HG03558 (cell line): Measurements from ENCODE around the gene UAP1L1.
"Not testable (repeated sequence)": the region's sequence is repeated elsewhere in the genome, so short reads cannot be mapped to it uniquely, and the experiment has no call there.

Source experiments
- ATAC-seq: cut with Tn5 transposase; IDR thresholded peaks from one replicate; pipeline ENCODE4 v1.9.1; 2021; ENCODE audit warnings: moderate number of reproducible peaks; ENCODE audit not compliant: unreplicated experiment; ENCODE audit errors: extremely low read depth

The UAP1L1 gene

GRCh38 chr9:137055385-137056364, 21.6 kb upstream of the UAP1L1 start:
- ATAC-seq, result no peak

GRCh38 chr9:137056739-137057415, 20.4 kb upstream of the UAP1L1 start:
- no peak for ATAC-seq

DNA sequence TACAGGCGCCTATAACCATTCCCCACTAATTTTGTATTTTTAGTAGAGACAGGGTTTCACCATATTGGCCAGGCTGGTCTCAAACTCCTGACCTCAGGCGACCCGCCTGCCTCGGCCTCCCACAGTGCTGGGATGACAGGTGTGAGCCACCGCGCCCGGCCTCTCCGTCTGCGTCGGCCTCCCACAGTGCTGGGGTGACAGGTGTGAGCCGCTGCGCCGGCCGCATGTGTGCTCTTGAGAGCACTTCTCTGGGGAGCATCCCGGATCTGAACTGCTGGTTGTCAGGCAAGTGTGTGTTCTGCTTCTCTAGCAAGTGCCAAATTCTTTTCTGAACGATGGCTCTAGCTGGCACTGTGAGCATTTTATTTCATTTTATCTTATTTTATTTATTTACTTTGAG, 19.8 kb upstream of the UAP1L1 start:
- ATAC-seq, result no peak

DNA sequence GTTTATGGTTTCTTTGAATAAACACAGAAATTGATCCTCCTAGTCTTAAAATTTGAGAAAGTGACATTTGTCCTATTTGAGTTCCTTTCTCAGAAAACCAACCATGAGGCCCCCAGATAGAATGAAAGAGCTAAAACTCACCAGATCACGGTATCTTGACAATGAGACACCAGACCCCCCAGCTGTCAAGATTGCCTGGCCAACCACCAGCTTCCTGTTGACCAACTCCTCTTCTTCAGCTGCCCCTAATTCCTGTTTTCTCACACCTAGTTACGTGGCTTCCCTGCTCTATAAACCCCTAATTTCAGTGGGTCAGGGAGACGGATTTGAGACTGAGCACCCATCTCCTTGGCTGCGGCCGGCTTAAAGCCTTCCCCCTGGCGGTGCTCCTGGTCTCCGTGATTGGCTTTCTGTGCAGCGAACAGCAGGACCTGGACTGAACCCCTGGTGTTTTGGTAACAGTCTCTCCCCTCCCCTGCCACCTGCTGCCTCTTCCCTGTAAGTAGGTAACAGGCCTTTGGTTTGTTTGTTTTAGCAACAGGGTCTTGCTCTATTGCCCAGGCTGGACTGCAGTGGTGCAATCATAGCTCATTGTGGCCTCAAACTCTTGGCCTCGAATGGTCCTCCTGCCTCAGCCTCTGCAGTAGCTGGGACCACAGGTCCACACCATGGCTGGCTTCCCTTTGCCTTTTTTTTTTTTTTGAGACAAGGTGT, 18.6 kb upstream of the UAP1L1 start:
- no peak for ATAC-seq

GRCh38 chr9:137062384-137062783, 14.9 kb upstream of the UAP1L1 start:
- ATAC-seq, result no peak

DNA sequence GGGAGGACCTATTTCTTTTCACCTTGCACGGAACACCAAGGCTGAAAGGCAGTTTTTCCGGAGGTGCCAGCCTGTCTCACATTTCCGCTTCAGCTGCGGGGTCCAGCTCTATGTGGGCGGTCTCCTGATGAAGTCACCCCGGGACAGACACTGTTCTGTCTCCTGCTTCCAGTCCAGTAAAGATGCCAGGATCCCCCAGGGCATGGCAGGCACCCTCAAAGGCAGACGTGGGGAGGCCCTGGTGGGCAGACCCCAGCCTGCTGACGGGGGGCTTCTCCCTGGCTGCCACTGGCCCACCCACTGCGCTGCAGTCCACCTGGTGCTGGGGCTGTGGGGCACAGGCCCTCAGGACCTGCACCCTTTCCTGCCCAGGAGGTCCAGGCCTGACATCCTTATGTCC, 14.5 kb upstream of the UAP1L1 start:
- ATAC-seq, result not testable (repeated sequence)

DNA sequence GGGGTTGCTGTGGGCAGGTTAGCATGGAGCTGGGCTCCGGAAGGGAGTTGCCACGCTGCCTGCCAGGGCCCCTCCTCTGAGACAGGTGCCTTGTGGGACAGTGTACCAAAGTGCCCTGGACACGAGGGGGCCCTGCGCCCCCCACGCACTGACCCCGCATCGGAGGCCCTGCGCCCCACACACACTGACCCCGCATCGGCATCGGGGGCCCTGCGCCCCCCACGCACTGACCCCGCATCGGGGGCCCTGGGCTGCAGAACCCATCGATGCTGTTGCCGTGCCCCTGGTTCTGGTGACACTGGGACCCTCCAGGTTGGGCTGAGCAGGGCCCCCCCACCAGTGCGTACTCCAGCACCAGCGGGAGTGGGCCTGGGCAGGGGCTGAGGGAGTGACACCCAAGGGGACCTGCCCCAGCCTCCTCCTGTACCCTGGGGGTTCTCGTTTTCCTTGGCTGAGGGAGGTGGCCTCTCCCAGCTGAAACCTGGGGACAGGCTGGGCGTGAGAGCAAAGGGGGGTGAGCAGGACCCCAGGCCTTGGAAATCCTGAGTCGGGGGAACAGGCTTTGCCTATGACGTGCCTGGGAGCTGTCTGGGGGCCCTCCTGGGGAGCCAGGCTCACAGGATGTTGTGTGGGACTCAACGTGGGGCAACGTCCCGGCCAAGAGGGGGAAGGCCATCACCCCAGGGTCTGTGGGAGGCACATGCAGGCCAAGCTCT, 13.8 kb upstream of the UAP1L1 start:
- no peak for ATAC-seq

- no peak for ATAC-seq
These were observed 13.1 kb upstream of the UAP1L1 start for GRCh38 chr9:137064027-137064879.

GRCh38 chr9:137064880-137065164, 12.5 kb upstream of the UAP1L1 start:
- ATAC-seq, result no peak

DNA sequence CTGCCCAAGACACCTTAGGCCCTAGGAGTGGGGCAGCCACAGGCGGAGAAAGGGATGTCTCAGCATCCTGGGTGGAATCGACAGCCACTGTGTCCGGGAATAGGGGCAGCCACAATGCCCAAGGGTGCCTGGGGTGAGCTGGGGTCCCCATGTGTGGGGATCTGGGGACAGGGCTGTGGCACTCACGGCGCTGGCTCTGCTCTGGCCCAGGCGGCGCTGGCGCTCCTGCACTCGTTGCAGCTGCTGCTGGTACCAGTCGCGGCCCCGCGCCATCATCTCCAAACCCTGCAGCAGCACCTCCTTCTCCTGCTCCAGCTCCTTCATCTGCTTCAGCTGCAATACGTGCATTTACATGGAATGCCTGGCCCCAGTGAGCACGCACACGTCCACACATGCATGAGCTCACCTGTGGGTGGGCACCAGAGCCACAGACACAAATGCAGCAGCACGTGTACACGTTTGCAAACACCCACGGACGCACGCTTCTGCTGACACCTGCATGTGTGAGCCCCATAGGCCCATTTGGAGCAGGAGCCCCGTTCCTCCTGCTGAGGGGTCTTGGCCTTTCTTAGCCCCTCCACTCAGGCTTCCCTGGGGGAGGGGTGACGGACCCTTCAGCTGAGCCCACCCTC, 11.9 kb upstream of the UAP1L1 start:
- no peak for ATAC-seq

DNA sequence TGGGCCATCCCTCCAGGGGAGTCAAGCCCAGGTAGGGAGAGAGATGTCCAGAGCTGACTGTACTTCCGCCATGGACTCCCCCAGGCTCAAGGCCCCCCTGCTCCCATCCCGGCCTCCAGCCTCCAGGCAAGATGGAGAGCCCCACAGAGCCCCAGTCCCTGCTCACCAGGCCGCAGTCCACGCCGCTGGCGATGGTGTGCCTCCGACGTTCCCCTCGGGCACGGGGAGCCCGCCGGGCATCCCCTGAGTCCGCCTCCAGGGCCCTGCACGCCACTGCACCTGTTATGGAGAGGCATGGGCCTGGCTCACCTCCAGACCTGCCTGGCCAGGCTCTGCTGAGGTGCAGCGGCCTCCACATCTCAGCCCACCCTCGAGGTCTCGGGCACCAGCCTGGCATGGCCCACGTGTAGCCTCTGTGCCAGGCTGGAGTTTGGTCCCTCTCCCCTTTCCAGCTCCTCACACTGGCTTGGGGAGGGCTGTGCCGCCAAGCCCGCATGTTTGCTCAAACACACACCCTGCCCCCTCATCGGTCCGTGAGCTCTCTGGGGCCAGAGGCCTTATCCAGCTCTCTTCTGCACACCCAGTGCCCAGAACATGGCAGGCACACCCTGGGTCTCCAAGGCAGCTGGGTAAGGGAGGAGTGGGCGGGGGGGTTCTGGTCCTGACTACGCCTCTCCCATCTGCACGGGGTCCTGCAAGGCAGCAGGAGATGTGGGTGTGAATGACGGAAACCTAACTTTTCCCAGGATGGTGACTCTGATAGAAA, 11.0 kb upstream of the UAP1L1 start:
- no peak for ATAC-seq

- no peak for ATAC-seq
These were observed 9.3 kb upstream of the UAP1L1 start for GRCh38 chr9:137067860-137068538.

GRCh38 chr9:137068539-137069507, 8.5 kb upstream of the UAP1L1 start:
- no peak for ATAC-seq

- ATAC-seq, result no peak
These were observed 7.7 kb upstream of the UAP1L1 start for GRCh38 chr9:137069508-137070091.

DNA sequence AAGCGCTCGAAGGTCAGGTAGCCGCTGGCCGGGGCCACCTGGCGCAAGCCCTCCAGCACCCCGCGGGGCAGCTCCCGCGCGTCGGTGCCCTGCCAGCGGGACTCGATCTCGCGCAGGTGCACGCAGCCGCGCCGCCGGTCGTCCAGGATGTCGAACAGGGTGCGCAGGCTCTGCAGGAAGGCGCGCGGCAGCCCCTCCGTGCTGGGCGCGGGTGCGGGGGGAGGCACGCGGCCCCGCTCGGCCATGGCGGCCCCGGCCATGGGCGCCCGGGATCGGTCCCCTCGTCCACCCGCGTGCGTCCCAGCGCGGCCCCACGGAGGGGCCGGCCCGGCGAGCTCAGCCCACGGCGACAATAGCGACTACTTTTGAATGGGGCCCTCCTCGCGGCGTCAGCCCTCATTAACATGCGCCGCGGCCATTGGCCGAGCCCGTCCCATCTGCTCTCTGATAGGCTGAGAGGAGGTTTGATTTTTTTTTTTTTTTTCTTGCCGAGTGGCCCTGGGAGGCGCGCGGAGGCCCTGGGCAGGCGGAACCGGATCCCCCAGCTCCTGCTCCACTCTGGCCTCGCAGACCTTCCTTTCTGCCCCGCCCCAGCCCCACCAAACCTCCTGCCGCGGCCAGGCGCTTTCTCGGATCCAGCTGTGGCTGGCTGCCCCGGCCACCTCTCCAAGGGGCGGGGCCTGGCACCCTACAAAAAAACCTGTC, 7.0 kb upstream of the UAP1L1 start, which contains the start of gene SAPCD2:
SAPCD2 (minus strand) TSS at position 357 of the 705 bp plus-strand sequence; CDS start at position 260, 97 bp downstream.
- ATAC-seq, result peak; percentile 39

GRCh38 chr9:137070906-137071275, 6.4 kb upstream of the UAP1L1 start:
- no peak for ATAC-seq
